K562 (cell line): ENCODE measurements around the gene MALAT1. TPM values are rescaled to one million over a fixed set of nuclear protein-coding genes. Genes with fewer than 3 reads are reported as not detected.

Source experiments
- ATAC-seq: fragments of 200-7000 bp; cut with Tn5 transposase; 3 replicates; pipeline ENCODE4 v1.9.1; 2020; ENCODE audit warnings: moderate library complexity
- BruUV-seq: library from RNA; stranded (reverse); fragments of 400-500 nt; replicated peaks from 2 replicates; lab custom pipeline; 2021; lab: Mats Ljungman, UMichigan
- CTCF ChIA-PET: fragments of 300-600 bp; formaldehyde crosslinking; extraction: SDS; loops from one replicate; lab custom pipeline; 2021; ENCODE audit warnings: low intra/inter-chr PET ratio; lab: Yijun Ruan, JAX
- POLR2A ChIA-PET: fragments of 300-600, 350-650 bp; sonication (Branson Sonifier 250); formaldehyde crosslinking; extraction: SDS; loops from one replicate; lab custom pipeline; 2021; ENCODE audit warnings: antibody characterized with exemption, inconsistent platforms; lab: Yijun Ruan, JAX
- DNase-seq, 4 experiments: peaks; one replicate each; pipeline versions ENCODE4 v3.0.0 to v3.0.0-alpha.2; 2011 to 2018; ENCODE audit warnings: low spot score in 3 of 4, mixed read lengths in 3 of 4; ENCODE audit errors: extremely low read depth in 1 of 4
- FAIRE-seq: peaks from 2 replicates; lab custom pipeline; 2011; peaks lifted over from hg19 to GRCh38; lab: Jason Lieb, UNC
- H2AFZ ChIP-seq: 2 replicates; pipeline ENCODE4 v1.6.0; 2011; ENCODE audit warnings: low read depth, low read length, control low read depth, inconsistent platforms
- H3K27ac ChIP-seq: fragments of 200-600 bp; 3 replicates; pipeline ENCODE4 v1.8.0; 2011; ENCODE audit warnings: low read depth, mild to moderate bottlenecking, control low read depth, inconsistent platforms, low read length, moderate library complexity, mixed read lengths; ENCODE audit errors: extremely low read depth
- H3K27me3 ChIP-seq, 2 experiments: fragments of 300-600 bp in 1 of 2; 2 replicates in 1 of 2; 3 replicates in 1 of 2; pipeline versions ENCODE4 v1.6.0 to v1.8.0; 2011; ENCODE audit warnings: inconsistent platforms in 2 of 2, low read length in 2 of 2, mild to moderate bottlenecking in 1 of 2, mixed read lengths in 1 of 2, moderate library complexity in 1 of 2; ENCODE audit not compliant: control insufficient read depth in 2 of 2, insufficient read depth in 2 of 2
- H3K36me3 ChIP-seq: fragments of 300-600 bp; 3 replicates; pipeline ENCODE4 v1.8.0; 2011; ENCODE audit warnings: mild to moderate bottlenecking, low read length, inconsistent platforms; ENCODE audit not compliant: control insufficient read depth, insufficient read depth
- H3K4me1 ChIP-seq, 2 experiments: fragments of 200-600 bp in 1 of 2; replicated peaks in 1 of 2; 2 replicates in 1 of 2; 3 replicates in 1 of 2; pipeline versions ENCODE4 v1.5.1 to v1.8.0; 2011; ENCODE audit warnings: inconsistent platforms in 2 of 2, low read length in 2 of 2, mild to moderate bottlenecking in 1 of 2, mixed read lengths in 1 of 2, moderate library complexity in 1 of 2; ENCODE audit not compliant: control insufficient read depth in 2 of 2, insufficient read depth in 2 of 2
- H3K4me2 ChIP-seq: 2 replicates; pipeline ENCODE4 v1.6.1; 2011; ENCODE audit warnings: low read length, control low read depth, inconsistent platforms, mixed read lengths; ENCODE audit not compliant: insufficient read depth
- H3K4me3 ChIP-seq: fragments of 200-600 bp; sonication (generic), shearing (Covaris generic); 2 replicates; pipeline ENCODE4 v1.5.1; 2016; ENCODE audit warnings: control low read depth, inconsistent platforms
- H3K79me2 ChIP-seq: fragments of 200-600 bp; 3 replicates; pipeline ENCODE4 v1.8.0; 2011; ENCODE audit warnings: low read length, inconsistent platforms; ENCODE audit not compliant: control insufficient read depth, insufficient read depth
- H3K9ac ChIP-seq, 2 experiments: 2 replicates each; pipeline versions ENCODE4 v1.6.0 to v1.6.1; 2011; ENCODE audit warnings: low read depth in 2 of 2, low read length in 2 of 2, control low read depth in 1 of 2, inconsistent platforms in 1 of 2, mild to moderate bottlenecking in 1 of 2, mixed read lengths in 1 of 2; ENCODE audit not compliant: insufficient read depth in 1 of 2
- H3K9me1 ChIP-seq: one replicate; pipeline ENCODE4 v1.6.0; 2011; ENCODE audit warnings: inconsistent platforms, mild to moderate bottlenecking, low read length, moderate library complexity; ENCODE audit not compliant: control insufficient read depth, insufficient read depth
- H3K9me3 ChIP-seq: replicated peaks from 2 replicates; pipeline ENCODE4 v1.5.1; 2011; ENCODE audit warnings: low read depth, low read length, inconsistent platforms; ENCODE audit not compliant: control insufficient read depth, insufficient read depth
- H4K20me1 ChIP-seq: replicated peaks from 2 replicates; pipeline ENCODE4 v1.6.1; 2011; ENCODE audit warnings: low read length, inconsistent platforms, mixed read lengths; ENCODE audit not compliant: control insufficient read depth, insufficient read depth
- E2F4 ChIP-seq: sonication (generic); formaldehyde crosslinking; IDR thresholded peaks from 2 replicates; pipeline ENCODE4 v1.8.0; 2022; ENCODE audit warnings: mild to moderate bottlenecking, low read depth, missing genetic modification reagents
- HSF4 ChIP-seq: fragments of 250-450 bp; sonication (Bioruptor Pico); IDR thresholded peaks from 2 replicates; pipeline ENCODE4 v2.1.2; 2022; ENCODE audit warnings: mild to moderate bottlenecking, moderate library complexity, borderline replicate concordance
- RBM22 ChIP-seq: fragments of 200-400 bp; formaldehyde crosslinking; IDR thresholded peaks from 2 replicates; pipeline ENCODE4 v1.6.1; 2018; ENCODE audit warnings: low read length, low read depth; ENCODE audit not compliant: poor library complexity, severe bottlenecking
- SOX6 ChIP-seq: fragments of 450-650 bp; IDR thresholded peaks from 2 replicates; pipeline ENCODE4 v1.6.1; 2014; ENCODE audit warnings: mild to moderate bottlenecking
- ZC3H4 ChIP-seq: sonication (generic); formaldehyde crosslinking; IDR thresholded peaks from 2 replicates; pipeline ENCODE4 v1.9.0; 2021; ENCODE audit warnings: missing genetic modification reagents, borderline replicate concordance
- ZNF408 ChIP-seq: fragments of 250-450 bp; sonication (Bioruptor Pico); IDR thresholded peaks from 2 replicates; pipeline ENCODE4 v1.4.0; 2020; ENCODE audit warnings: low read depth, mild to moderate bottlenecking, moderate library complexity
- ZNF79 ChIP-seq: fragments of 250-450 bp; sonication (Bioruptor Pico); IDR thresholded peaks from 2 replicates; pipeline ENCODE4 v1.4.0; 2020; ENCODE audit warnings: low read depth, mild to moderate bottlenecking, moderate library complexity
- WGBS: fragments of 100-300 bp; shearing (Covaris generic); methylation state at CpG from one replicate; pipeline ENCODE4 v1.1.6; 2016; ENCODE audit warnings: low coverage, mixed read lengths; ENCODE audit not compliant: insufficient coverage; ENCODE audit errors: missing lambda C conversion rate; 5-methylcytosine and 5-hydroxymethylcytosine counted together
- in situ Hi-C: fragments of 300-500 bp; cut with MboI; formaldehyde crosslinking; loops from 4 replicates; pipeline ENCODE4 v1.15.0; 2018; ENCODE audit warnings: inconsistent platforms, mixed read lengths
- intact Hi-C: fragments of 100-400 bp; cut with micrococcal nuclease; formaldehyde crosslinking; loops from 2 replicates; pipeline ENCODE4 v1.14.2; 2022
- polyA plus RNA-seq, 8 experiments: library from polyadenylated mRNA; depleted of rRNA in 4 of 8; stranded (reverse) in 5 of 8; unstranded in 3 of 8; fragments of >200 nt; fragmentation: Nextera tagmentation in 2 of 8; fragmentation: Illumina TruSeq in 1 of 8; extraction: Ambion mirVana in 2 of 8; extraction: Trizol in 1 of 8; gene quantifications; 2 replicates each; pipeline versions ENCODE4 v1.2.1 to v1.2.3, GENCODE V29; 2011 to 2014; ENCODE audit warnings: inconsistent platforms in 1 of 8, missing spikeins in 1 of 8
- total RNA-seq, 7 experiments: library from RNA; depleted of rRNA in 6 of 7; stranded (reverse); fragments of >200 nt in 6 of 7; fragmentation: Illumina TruSeq in 2 of 7; extraction: Trizol in 2 of 7; gene quantifications; 2 replicates each; pipeline versions ENCODE4 v1.2.1 to v1.2.3, GENCODE V29; 2011 to 2021; ENCODE audit warnings: low replicate concordance in 1 of 7
- TF ChIP-seq, protein P1 (sequence below), 2 experiments: fragments of 450-650 bp in 1 of 2; sonication (generic) in 1 of 2; formaldehyde crosslinking; conservative IDR thresholded peaks; 2 replicates each; pipeline versions ENCODE4 v1.4.0 to v1.8.1; 2020 to 2022; ENCODE audit warnings: mild to moderate bottlenecking in 1 of 2, missing genetic modification reagents in 1 of 2
- TF ChIP-seq, protein P2 (sequence below): fragments of 200-800 bp; sonication (Bioruptor generic); IDR thresholded peaks from 2 replicates; pipeline ENCODE4 v1.6.1; 2017; ENCODE audit warnings: missing genetic modification characterization, missing compliant biosample characterization
- TF ChIP-seq, protein P3 (sequence below): sonication (generic); IDR thresholded peaks from 2 replicates; pipeline ENCODE4 v1.6.1; 2016

Gene MALAT1
- total and polyA plus RNA-seq, 9 of the 15 experiments (the other 6 are each of a cell fraction or from before 2014, with no cell fraction given), result 363 to 8,715 (median 2,351) TPM

- H3K4me2 ChIP-seq, result no peak overlapping the region
- CTCF ChIA-PET, result no interaction called here
- ATAC-seq (no peak), DNase-seq (no peak), FAIRE-seq (no peak)
- no peaks in the 10 kb centered on the region for H3K36me3 ChIP-seq
- peaks cover 6% of the 10 kb centered on the region for H3K9me1 ChIP-seq
- intact Hi-C loops, result no loop called here
- no TSS peak for BruUV-seq
- no peak for TF ChIP-seq ZC3H4 (CRISPR knock-in tag)
- no peak for TF ChIP-seq RBM22
- TF ChIP-seq, protein P1, sequence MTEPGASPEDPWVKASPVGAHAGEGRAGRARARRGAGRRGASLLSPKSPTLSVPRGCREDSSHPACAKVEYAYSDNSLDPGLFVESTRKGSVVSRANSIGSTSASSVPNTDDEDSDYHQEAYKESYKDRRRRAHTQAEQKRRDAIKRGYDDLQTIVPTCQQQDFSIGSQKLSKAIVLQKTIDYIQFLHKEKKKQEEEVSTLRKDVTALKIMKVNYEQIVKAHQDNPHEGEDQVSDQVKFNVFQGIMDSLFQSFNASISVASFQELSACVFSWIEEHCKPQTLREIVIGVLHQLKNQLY (CRISPR knock-in tag; conservative IDR thresholded peaks at IDR 0.05), result no peak
- no peak for TF ChIP-seq E2F4
- TF ChIP-seq, protein P2, sequence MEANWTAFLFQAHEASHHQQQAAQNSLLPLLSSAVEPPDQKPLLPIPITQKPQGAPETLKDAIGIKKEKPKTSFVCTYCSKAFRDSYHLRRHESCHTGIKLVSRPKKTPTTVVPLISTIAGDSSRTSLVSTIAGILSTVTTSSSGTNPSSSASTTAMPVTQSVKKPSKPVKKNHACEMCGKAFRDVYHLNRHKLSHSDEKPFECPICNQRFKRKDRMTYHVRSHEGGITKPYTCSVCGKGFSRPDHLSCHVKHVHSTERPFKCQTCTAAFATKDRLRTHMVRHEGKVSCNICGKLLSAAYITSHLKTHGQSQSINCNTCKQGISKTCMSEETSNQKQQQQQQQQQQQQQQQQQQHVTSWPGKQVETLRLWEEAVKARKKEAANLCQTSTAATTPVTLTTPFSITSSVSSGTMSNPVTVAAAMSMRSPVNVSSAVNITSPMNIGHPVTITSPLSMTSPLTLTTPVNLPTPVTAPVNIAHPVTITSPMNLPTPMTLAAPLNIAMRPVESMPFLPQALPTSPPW (CRISPR knock-in tag), result no peak
- TF ChIP-seq SOX6, result no peak
- TF ChIP-seq ZNF408 (CRISPR knock-in tag), result no peak
- TF ChIP-seq ZNF79, result no peak
- TF ChIP-seq, protein P3, sequence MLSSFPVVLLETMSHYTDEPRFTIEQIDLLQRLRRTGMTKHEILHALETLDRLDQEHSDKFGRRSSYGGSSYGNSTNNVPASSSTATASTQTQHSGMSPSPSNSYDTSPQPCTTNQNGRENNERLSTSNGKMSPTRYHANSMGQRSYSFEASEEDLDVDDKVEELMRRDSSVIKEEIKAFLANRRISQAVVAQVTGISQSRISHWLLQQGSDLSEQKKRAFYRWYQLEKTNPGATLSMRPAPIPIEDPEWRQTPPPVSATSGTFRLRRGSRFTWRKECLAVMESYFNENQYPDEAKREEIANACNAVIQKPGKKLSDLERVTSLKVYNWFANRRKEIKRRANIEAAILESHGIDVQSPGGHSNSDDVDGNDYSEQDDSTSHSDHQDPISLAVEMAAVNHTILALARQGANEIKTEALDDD, result no peak
- TF ChIP-seq HSF4 (CRISPR knock-in tag), result no peak
- no peak overlapping the region for H2AFZ ChIP-seq
- 72% methylated on average over 5 of the region's 5 CpGs for WGBS
- H3K79me2 ChIP-seq, result peaks cover 4% of the 10 kb centered on the region; the same call in 2 of the 3 replicates
- no peak overlapping the region for H3K4me3 ChIP-seq
- in situ Hi-C loops, result no loop called here
- no peak overlapping the region for H3K9ac ChIP-seq
- no peak overlapping the region for H3K27ac ChIP-seq
- H4K20me1 ChIP-seq, result no peaks in the 10 kb centered on the region
- no peaks in the 10 kb centered on the region for H3K27me3 ChIP-seq
- POLR2A ChIA-PET, result interaction anchor here (1.0 to 27.6 kb wide), 5 partner anchors 16 to 84 kb away, joined by 3 to 2118 read pairs (median 704); partner anchors contain the start of genes MALAT1 and NEAT1
- no peaks in the 10 kb centered on the region for H3K9me3 ChIP-seq
- H3K4me1 ChIP-seq, result peaks cover 56 to 63% of the 10 kb centered on the region in 2 experiments
Observed at GRCh38 chr11:65485920-65486219, 13.0 kb upstream of the MALAT1 start.
